C4-2B (cell line): ENCODE measurements around the gene RABGGTA.

Source experiments
- CTCF ChIP-seq: fragments of 450-650 bp; conservative IDR thresholded peaks from 2 replicates; pipeline ENCODE4 v1.5.1; 2017; ENCODE audit warnings: mild to moderate bottlenecking
- ZFX ChIP-seq: fragments of 450-650 bp; IDR thresholded peaks from 2 replicates; pipeline ENCODE4 v1.6.1; 2017

GRCh38 chr14:24290746-24291145, 19.3 kb upstream of the RABGGTA start:
- no peak for TF ChIP-seq CTCF
- TF ChIP-seq ZFX = no peak
